NOMO-1 (cell line): ENCODE results near the gene ARL15.

Experiments used
- DNase-seq, 2 experiments: peaks; one replicate each; lab custom pipeline; 2025; ENCODE audit not compliant: unreplicated experiment in 2 of 2; lab: John Stamatoyannopoulos, UW

The ARL15 gene

GRCh38 chr5:53956196-53956595 is 354.2 kb downstream of the ARL15 start:
- DNase-seq, result peak; percentile 25 to 66

GRCh38 chr5:53950621-53951020 is 359.8 kb downstream of the ARL15 start:
- no peak for DNase-seq

GRCh38 chr5:53948598-53948997 is 361.8 kb downstream of the ARL15 start:
- no peak for DNase-seq

GRCh38 chr5:53946405-53947100 is 363.8 kb downstream of the ARL15 start:
- DNase-seq, result no peak

- no peak for DNase-seq
These were observed 365.4 kb downstream of the ARL15 start for GRCh38 chr5:53944981-53945380.

- no peak for DNase-seq
These were observed 366.4 kb downstream of the ARL15 start for GRCh38 chr5:53943938-53944337.

GRCh38 chr5:53942724-53943123 is 367.6 kb downstream of the ARL15 start:
- no peak for DNase-seq

GRCh38 chr5:53940921-53941320 is 369.5 kb downstream of the ARL15 start:
- DNase-seq, result peak; percentile 9 to 84

GRCh38 chr5:53937467-53937866 is 372.9 kb downstream of the ARL15 start:
- no peak for DNase-seq

- DNase-seq, result no peak
These were observed 373.7 kb downstream of the ARL15 start for GRCh38 chr5:53936481-53937352.

GRCh38 chr5:53934151-53934820 is 376.1 kb downstream of the ARL15 start:
- DNase-seq, result no peak

GRCh38 chr5:53932351-53932750 is 378.0 kb downstream of the ARL15 start:
- no peak for DNase-seq

GRCh38 chr5:53930457-53930856 is 379.9 kb downstream of the ARL15 start:
- no peak for DNase-seq

- no peak for DNase-seq
These were observed 380.8 kb downstream of the ARL15 start for GRCh38 chr5:53929570-53929969.

GRCh38 chr5:53929152-53929551 is 381.2 kb downstream of the ARL15 start:
- DNase-seq, result no peak

GRCh38 chr5:53928641-53929040 is 381.7 kb downstream of the ARL15 start:
- DNase-seq, result no peak

GRCh38 chr5:53927668-53928247 is 382.6 kb downstream of the ARL15 start:
- DNase-seq, result no peak

GRCh38 chr5:53926026-53926425 is 384.3 kb downstream of the ARL15 start:
- DNase-seq, result no peak

GRCh38 chr5:53924392-53924791 is 386.0 kb downstream of the ARL15 start:
- DNase-seq, result no peak

- DNase-seq, result no peak
These were observed 386.4 kb downstream of the ARL15 start for GRCh38 chr5:53923961-53924360.
